Measurements from ENCODE around the gene ITGAE. TPM values are rescaled to one million over a fixed set of nuclear protein-coding genes. Genes with fewer than 3 reads are reported as not detected.

ITGAE gene
- total RNA-seq, 1 donor from 2014 or later: 17.1 TPM

GRCh38 chr17:3678821-3679530 lies 122.0 kb downstream of the ITGAE start:
- no peak for FAIRE-seq
- Histone ChIP-seq H3K27me3 (ENCODE audit: control insufficient read depth, insufficient read depth, low read length) (no peaks in the 10 kb centered on the region), H3K36me3 (ENCODE audit: control insufficient read depth, insufficient read depth, low read length) (no peaks in the 10 kb centered on the region), H3K4me3 (ENCODE audit: low read depth, low read length) (no peak overlapping the region)
- no peak for TF ChIP-seq CTCF (IDR thresholded peaks at IDR 0.05; ENCODE audit: insufficient read depth, low read length, severe bottlenecking)
- DNase-seq (ENCODE audit: low read depth): no peak

- no peaks in the 10 kb centered on the region for H3K36me3 ChIP-seq (ENCODE audit: control insufficient read depth, insufficient read depth, low read length)
- DNase-seq (ENCODE audit: low read depth) (no peak), FAIRE-seq (no peak)
- no peaks in the 10 kb centered on the region for H3K27me3 ChIP-seq (ENCODE audit: control insufficient read depth, insufficient read depth, low read length)
- no peak for TF ChIP-seq CTCF (IDR thresholded peaks at IDR 0.05; ENCODE audit: insufficient read depth, low read length, severe bottlenecking)
- H3K4me3 ChIP-seq (ENCODE audit: low read depth, low read length): no peak overlapping the region
Observed at GRCh38 chr17:3678095-3678820, 122.7 kb downstream of the ITGAE start.

- no peaks in the 10 kb centered on the region for H3K36me3 ChIP-seq (ENCODE audit: control insufficient read depth, insufficient read depth, low read length)
- no peak for TF ChIP-seq CTCF (IDR thresholded peaks at IDR 0.05; ENCODE audit: insufficient read depth, low read length, severe bottlenecking)
- no peaks in the 10 kb centered on the region for H3K27me3 ChIP-seq (ENCODE audit: control insufficient read depth, insufficient read depth, low read length)
- FAIRE-seq (no peak), DNase-seq (ENCODE audit: low read depth) (no peak)
- H3K4me3 ChIP-seq (ENCODE audit: low read depth, low read length): no peak overlapping the region
Observed at GRCh38 chr17:3675886-3676285, 125.1 kb downstream of the ITGAE start.

GRCh38 chr17:3672571-3672970 lies 128.4 kb downstream of the ITGAE start:
- Histone ChIP-seq H3K36me3 (ENCODE audit: control insufficient read depth, insufficient read depth, low read length) (no peaks in the 10 kb centered on the region), H3K4me3 (ENCODE audit: low read depth, low read length) (no peak overlapping the region), H3K27me3 (ENCODE audit: control insufficient read depth, insufficient read depth, low read length) (no peaks in the 10 kb centered on the region)
- no peak for TF ChIP-seq CTCF (IDR thresholded peaks at IDR 0.05; ENCODE audit: insufficient read depth, low read length, severe bottlenecking)
- FAIRE-seq: no peak
- no peak for DNase-seq (ENCODE audit: low read depth)

GRCh38 chr17:3669548-3669947 lies 131.4 kb downstream of the ITGAE start:
- no peak for FAIRE-seq
- DNase-seq (ENCODE audit: low read depth): no peak
- peaks cover 10% of the 10 kb centered on the region for H3K36me3 ChIP-seq (ENCODE audit: control insufficient read depth, insufficient read depth, low read length)
- no peak for TF ChIP-seq CTCF (IDR thresholded peaks at IDR 0.05; ENCODE audit: insufficient read depth, low read length, severe bottlenecking)
- peak overlapping the region; percentile 89 for H3K4me3 ChIP-seq (ENCODE audit: low read depth, low read length)
- H3K27me3 ChIP-seq (ENCODE audit: control insufficient read depth, insufficient read depth, low read length): no peaks in the 10 kb centered on the region

All from bronchial epithelial cell (primary cell).